HepG2 (cell line): ENCODE results near the gene CLDN10.

ENCODE experiments used
- EP300 ChIP-seq, 3 experiments: sonication (generic) in 1 of 3; formaldehyde crosslinking in 1 of 3; IDR thresholded peaks; 2 replicates each; pipeline versions ENCODE4 v1.5.1 to v1.6.1; 2011 to 2020; ENCODE audit warnings: low read depth in 2 of 3, low read length in 2 of 3, borderline replicate concordance in 1 of 3, improper control_type of control experiment in 1 of 3, mild to moderate bottlenecking in 1 of 3, missing genetic modification reagents in 1 of 3, moderate library complexity in 1 of 3
- FOXK1 ChIP-seq: sonication (generic); formaldehyde crosslinking; IDR thresholded peaks from 2 replicates; pipeline ENCODE4 v1.4.0; 2020; ENCODE audit warnings: low read depth, missing genetic modification reagents, borderline replicate concordance
- POLR2AphosphoS5 ChIP-seq: IDR thresholded peaks from 2 replicates; pipeline ENCODE4 v1.6.1; 2012; ENCODE audit warnings: low read depth, low read length
- SIN3A ChIP-seq: IDR thresholded peaks from 2 replicates; pipeline ENCODE4 v1.6.1; 2011; ENCODE audit warnings: low read depth, mild to moderate bottlenecking, control low read depth, low read length, borderline replicate concordance
- TF ChIP-seq, protein P1 (sequence below): sonication (generic); formaldehyde crosslinking; IDR thresholded peaks from 2 replicates; pipeline ENCODE4 v1.5.0; 2020; ENCODE audit warnings: mild to moderate bottlenecking, missing genetic modification reagents, moderate library complexity

DNA sequence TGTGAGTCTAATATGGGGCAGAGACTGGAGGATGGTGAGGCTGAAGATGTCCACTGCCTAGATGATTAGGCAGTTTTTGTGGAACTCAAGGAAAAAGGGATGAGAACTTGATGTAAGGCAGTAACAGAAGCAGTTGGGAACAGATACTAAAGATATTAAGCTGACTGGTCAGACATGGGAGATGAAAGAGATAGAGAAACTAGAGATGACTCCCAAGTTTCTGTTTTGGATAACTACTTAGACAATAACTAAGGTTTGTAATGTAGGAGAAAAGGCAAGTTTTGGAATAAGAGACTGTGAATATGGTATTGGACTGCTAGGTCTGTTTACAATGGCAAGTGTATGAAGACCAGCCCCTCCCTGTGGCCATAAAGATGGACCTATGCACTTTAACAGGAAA lies 43.5 kb upstream of the CLDN10 start:
- TF ChIP-seq FOXK1 (CRISPR knock-in tag) (no peak), POLR2AphosphoS5 (no peak), SIN3A (no peak), EP300 (IDR thresholded peaks at IDR 0.05; ENCODE audit: low read depth in 2 of 2, low read length in 2 of 2) (no peak), EP300 (CRISPR knock-in tag; IDR thresholded peaks at IDR 0.05; ENCODE audit: borderline replicate concordance) (no peak)
- TF ChIP-seq, protein P1, sequence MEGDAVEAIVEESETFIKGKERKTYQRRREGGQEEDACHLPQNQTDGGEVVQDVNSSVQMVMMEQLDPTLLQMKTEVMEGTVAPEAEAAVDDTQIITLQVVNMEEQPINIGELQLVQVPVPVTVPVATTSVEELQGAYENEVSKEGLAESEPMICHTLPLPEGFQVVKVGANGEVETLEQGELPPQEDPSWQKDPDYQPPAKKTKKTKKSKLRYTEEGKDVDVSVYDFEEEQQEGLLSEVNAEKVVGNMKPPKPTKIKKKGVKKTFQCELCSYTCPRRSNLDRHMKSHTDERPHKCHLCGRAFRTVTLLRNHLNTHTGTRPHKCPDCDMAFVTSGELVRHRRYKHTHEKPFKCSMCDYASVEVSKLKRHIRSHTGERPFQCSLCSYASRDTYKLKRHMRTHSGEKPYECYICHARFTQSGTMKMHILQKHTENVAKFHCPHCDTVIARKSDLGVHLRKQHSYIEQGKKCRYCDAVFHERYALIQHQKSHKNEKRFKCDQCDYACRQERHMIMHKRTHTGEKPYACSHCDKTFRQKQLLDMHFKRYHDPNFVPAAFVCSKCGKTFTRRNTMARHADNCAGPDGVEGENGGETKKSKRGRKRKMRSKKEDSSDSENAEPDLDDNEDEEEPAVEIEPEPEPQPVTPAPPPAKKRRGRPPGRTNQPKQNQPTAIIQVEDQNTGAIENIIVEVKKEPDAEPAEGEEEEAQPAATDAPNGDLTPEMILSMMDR = no peak
